Rectal smooth muscle tissue (tissue), 1 donor: Measurements from ENCODE around the gene TICRR.
A peak's percentile ranks its signal among the peaks of the same experiment; 100 is the strongest.

Source experiments
- H3K27ac ChIP-seq: one replicate; pipeline ENCODE4 v1.7.0; 2013; ENCODE audit warnings: low read depth, low read length, inconsistent platforms
- H3K27me3 ChIP-seq: one replicate; pipeline ENCODE4 v1.7.0; 2013; ENCODE audit warnings: low read length; ENCODE audit not compliant: control insufficient read depth, insufficient read depth
- H3K36me3 ChIP-seq: one replicate; pipeline ENCODE4 v1.7.0; 2013; ENCODE audit warnings: low read length; ENCODE audit not compliant: control insufficient read depth, insufficient read depth
- H3K4me1 ChIP-seq: one replicate; pipeline ENCODE4 v1.7.0; 2013; ENCODE audit warnings: low read length; ENCODE audit not compliant: control insufficient read depth, insufficient read depth
- H3K4me3 ChIP-seq: one replicate; pipeline ENCODE4 v1.7.0; 2013; ENCODE audit warnings: low read length
- H3K9ac ChIP-seq: one replicate; pipeline ENCODE4 v1.7.0; 2013; ENCODE audit warnings: low read length

TICRR gene

GRCh38 chr15:89551550-89551949 is 23.7 kb upstream of the TICRR start:
- H3K27me3 ChIP-seq = peaks cover 2% of the 10 kb centered on the region
- no peaks in the 10 kb centered on the region for H3K4me1 ChIP-seq
- H3K4me3 ChIP-seq = no peak overlapping the region
- H3K36me3 ChIP-seq = no peaks in the 10 kb centered on the region
- H3K27ac ChIP-seq = no peak overlapping the region
- no peak overlapping the region for H3K9ac ChIP-seq

GRCh38 chr15:89553632-89554031 is 21.6 kb upstream of the TICRR start:
- no peak overlapping the region for H3K4me3 ChIP-seq
- no peak overlapping the region for H3K27ac ChIP-seq

GRCh38 chr15:89554247-89554646 is 21.0 kb upstream of the TICRR start:
- no peaks in the 10 kb centered on the region for H3K36me3 ChIP-seq
- H3K4me3 ChIP-seq = no peak overlapping the region
- H3K9ac ChIP-seq = no peak overlapping the region
- no peak overlapping the region for H3K27ac ChIP-seq
- no peaks in the 10 kb centered on the region for H3K4me1 ChIP-seq
- H3K27me3 ChIP-seq = peaks cover 2% of the 10 kb centered on the region

More at GRCh38 chr15:89553632-89554031, 21.6 kb upstream of the TICRR start:
- Histone ChIP-seq H3K27me3 (peaks cover 2% of the 10 kb centered on the region), H3K4me1 (no peaks in the 10 kb centered on the region), H3K36me3 (no peaks in the 10 kb centered on the region), H3K9ac (no peak overlapping the region)

DNA sequence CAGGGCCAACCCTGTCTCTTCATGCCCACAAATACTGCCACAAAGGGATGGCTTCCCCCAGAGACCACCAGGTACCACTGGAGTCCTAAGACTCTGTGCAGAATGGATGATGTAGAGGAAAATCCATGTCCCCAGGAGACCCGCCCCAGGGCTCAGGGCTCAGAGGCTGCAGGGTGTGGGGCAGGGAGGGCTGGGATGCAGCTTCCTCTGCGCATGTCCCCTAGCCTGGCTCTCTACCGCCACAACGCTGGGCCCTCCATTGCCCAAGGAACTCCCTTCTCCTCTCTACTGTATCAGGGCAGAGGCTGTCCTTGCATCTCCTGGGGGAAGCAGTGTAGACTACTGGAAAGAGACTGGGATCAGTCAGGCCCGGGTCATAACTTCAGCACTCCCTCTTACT is 19.5 kb upstream of the TICRR start:
- H3K27ac ChIP-seq = no peak overlapping the region
- H3K9ac ChIP-seq = no peak overlapping the region
- no peaks in the 10 kb centered on the region for H3K36me3 ChIP-seq
- H3K27me3 ChIP-seq = peaks cover 2% of the 10 kb centered on the region
- no peak overlapping the region for H3K4me3 ChIP-seq
- no peaks in the 10 kb centered on the region for H3K4me1 ChIP-seq

DNA sequence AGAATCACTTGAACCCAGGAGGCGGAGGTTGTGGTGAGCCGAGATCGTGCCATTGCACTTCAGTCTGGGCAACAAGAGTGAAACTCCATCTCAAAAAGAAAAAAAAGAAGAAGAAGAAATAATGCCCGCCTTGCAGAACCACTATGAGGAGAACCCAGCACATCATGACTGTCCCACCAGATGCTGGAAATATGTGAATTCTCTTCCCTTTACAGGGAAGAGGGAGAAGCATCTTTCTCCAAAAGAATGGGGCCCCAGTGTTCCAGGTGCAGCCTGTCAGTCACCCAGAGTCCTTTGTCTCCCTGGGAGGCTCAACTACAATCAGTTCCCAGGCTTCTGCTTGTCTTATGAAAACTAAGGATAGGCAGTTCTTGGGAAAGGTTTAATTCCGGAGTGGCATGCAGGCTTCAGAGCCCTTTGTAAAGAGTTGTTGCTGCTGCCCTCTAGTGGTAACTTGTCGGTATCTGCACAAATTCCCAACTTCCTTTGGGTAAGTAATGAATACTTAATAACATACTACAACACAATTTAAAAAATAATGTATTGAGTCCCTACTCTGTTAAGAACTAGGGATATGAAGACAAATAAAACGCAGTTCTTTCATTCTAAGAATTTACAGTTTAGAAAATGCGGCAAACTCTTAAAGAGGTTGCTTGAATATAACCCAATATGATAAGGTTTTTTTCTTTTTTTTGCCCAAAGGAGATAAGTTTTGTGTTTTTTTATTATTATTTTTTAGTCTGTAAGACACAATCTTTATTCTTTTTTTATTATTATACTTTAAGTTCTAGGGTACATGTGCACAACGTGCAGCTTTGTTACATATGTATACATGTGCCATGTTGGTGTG is 18.6 kb upstream of the TICRR start:
- Histone ChIP-seq H3K9ac (no peak overlapping the region), H3K36me3 (no peaks in the 10 kb centered on the region), H3K4me1 (no peaks in the 10 kb centered on the region), H3K27ac (no peak overlapping the region), H3K27me3 (peaks cover 2% of the 10 kb centered on the region), H3K4me3 (no peak overlapping the region)

DNA sequence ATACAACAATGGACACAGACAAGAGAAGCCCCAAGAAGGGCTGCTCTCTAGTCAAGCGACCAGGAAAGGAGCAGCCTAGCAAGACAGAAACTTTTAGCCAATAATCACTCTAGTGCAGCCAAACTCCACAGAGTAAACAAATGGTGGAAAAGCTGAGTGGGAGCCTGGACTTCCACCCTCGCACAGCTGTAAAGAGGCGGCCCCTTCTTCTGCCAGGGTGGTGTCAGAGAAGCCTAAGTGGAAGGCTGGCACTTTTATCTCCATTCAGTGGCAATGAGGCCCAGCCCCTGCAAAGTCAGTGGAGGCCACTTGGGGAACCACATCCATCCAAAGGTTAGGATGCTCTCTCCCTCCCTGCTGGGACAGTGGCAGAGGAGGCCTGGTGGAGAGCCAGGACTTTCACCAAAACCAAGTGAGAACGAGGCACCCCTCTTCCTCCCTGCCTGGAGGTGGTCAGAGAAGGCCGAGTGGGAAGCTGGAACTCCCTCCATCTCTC is 15.5 kb upstream of the TICRR start:
- no peak overlapping the region for H3K9ac ChIP-seq
- no peaks in the 10 kb centered on the region for H3K36me3 ChIP-seq
- H3K4me3 ChIP-seq = no peak overlapping the region
- H3K27me3 ChIP-seq = peaks cover 2% of the 10 kb centered on the region
- H3K4me1 ChIP-seq = no peaks in the 10 kb centered on the region
- no peak overlapping the region for H3K27ac ChIP-seq

DNA sequence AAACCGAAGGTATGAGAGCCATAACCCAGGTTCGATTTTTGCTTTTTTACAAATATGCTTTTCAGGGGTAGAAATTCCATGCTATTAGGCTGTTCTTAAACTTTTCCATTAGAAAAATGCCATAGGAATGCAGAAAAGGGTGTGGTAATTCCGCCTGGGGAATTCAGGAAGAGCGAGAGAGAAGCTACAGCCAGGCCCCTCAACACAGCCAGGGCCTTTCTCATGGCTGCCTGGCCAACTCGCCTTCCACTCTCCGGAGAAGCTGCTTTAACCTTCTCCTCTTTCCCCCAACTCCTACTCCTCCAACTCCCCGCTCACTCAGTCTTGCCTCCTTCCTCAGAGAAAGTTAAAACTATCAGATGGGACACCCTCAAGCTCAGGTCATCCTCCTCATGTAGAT is 9.1 kb upstream of the TICRR start:
- Histone ChIP-seq H3K4me3 (no peak overlapping the region), H3K9ac (no peak overlapping the region), H3K4me1 (no peaks in the 10 kb centered on the region), H3K27me3 (no peaks in the 10 kb centered on the region), H3K36me3 (no peaks in the 10 kb centered on the region), H3K27ac (no peak overlapping the region)

- no peaks in the 10 kb centered on the region for H3K4me1 ChIP-seq
- H3K9ac ChIP-seq = no peak overlapping the region
- no peak overlapping the region for H3K27ac ChIP-seq
- no peak overlapping the region for H3K4me3 ChIP-seq
- no peaks in the 10 kb centered on the region for H3K27me3 ChIP-seq
- H3K36me3 ChIP-seq = no peaks in the 10 kb centered on the region
Measured at GRCh38 chr15:89566621-89567294, 8.5 kb upstream of the TICRR start.

- Histone ChIP-seq H3K36me3 (no peaks in the 10 kb centered on the region), H3K27ac (no peak overlapping the region), H3K4me3 (no peak overlapping the region), H3K9ac (no peak overlapping the region), H3K27me3 (no peaks in the 10 kb centered on the region), H3K4me1 (no peaks in the 10 kb centered on the region)
Measured at GRCh38 chr15:89569090-89569745, 6.1 kb upstream of the TICRR start.

- Histone ChIP-seq H3K27ac (no peak overlapping the region), H3K9ac (peak overlapping the region; percentile 49), H3K36me3 (no peaks in the 10 kb centered on the region), H3K4me1 (no peaks in the 10 kb centered on the region), H3K4me3 (peak overlapping the region; percentile 76), H3K27me3 (no peaks in the 10 kb centered on the region)
Measured at GRCh38 chr15:89575656-89576416, 567 bp downstream of the TICRR start.

DNA sequence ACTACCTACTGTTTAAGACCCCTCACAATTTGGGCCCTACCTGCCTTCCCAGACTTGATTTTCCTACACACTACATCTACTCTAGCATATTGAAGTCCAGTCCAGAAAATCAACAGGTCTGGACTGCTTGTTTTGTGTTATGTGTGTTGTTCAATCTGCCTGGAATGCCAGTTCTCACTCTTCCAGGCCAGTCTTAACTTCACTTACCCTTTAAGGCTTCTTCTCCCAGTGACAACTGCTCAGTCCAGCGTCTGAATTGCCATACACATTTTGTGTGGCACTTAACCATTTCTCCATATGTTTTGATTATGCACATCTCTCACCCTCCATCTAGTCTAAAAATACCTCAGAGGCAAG is 1.1 kb downstream of the TICRR start:
- H3K9ac ChIP-seq = no peak overlapping the region
- no peak overlapping the region for H3K4me3 ChIP-seq

DNA sequence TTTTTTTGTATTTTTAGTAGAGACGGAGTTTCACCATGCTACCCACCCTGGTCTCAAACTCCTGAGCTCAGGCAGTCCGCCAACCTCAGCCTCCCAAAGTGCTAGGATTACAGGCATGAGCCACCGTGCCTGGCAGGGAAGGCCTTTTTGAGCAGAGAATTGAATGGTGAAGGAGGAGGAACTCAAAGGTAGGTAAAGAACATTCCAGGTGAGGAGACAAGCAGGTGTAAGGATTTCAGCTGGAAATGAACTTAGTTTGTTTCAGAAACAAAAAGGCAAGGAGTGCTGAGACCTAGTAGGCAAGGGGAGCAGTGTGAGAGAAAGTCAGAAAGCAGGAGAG is 2.5 kb downstream of the TICRR start:
- Histone ChIP-seq H3K4me1 (no peaks in the 10 kb centered on the region), H3K27ac (no peak overlapping the region), H3K4me3 (no peak overlapping the region), H3K9ac (no peak overlapping the region), H3K27me3 (no peaks in the 10 kb centered on the region), H3K36me3 (no peaks in the 10 kb centered on the region)

More for the DNA sequence above, 1.1 kb downstream of the TICRR start:
- H3K27ac ChIP-seq = no peak overlapping the region
- H3K36me3 ChIP-seq = no peaks in the 10 kb centered on the region
- no peaks in the 10 kb centered on the region for H3K27me3 ChIP-seq
- no peaks in the 10 kb centered on the region for H3K4me1 ChIP-seq
